Measurements from ENCODE around the gene USP28.

GRCh38 chr11:113895367-113896155 is 20.2 kb upstream of the USP28 start:
- TF ChIP-seq, protein P1, sequence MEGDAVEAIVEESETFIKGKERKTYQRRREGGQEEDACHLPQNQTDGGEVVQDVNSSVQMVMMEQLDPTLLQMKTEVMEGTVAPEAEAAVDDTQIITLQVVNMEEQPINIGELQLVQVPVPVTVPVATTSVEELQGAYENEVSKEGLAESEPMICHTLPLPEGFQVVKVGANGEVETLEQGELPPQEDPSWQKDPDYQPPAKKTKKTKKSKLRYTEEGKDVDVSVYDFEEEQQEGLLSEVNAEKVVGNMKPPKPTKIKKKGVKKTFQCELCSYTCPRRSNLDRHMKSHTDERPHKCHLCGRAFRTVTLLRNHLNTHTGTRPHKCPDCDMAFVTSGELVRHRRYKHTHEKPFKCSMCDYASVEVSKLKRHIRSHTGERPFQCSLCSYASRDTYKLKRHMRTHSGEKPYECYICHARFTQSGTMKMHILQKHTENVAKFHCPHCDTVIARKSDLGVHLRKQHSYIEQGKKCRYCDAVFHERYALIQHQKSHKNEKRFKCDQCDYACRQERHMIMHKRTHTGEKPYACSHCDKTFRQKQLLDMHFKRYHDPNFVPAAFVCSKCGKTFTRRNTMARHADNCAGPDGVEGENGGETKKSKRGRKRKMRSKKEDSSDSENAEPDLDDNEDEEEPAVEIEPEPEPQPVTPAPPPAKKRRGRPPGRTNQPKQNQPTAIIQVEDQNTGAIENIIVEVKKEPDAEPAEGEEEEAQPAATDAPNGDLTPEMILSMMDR (IDR thresholded peaks at IDR 0.05; ENCODE audit: insufficient read depth, low read depth, low read length) = no peak
- TF ChIP-seq EZH2 (IDR thresholded peaks at IDR 0.05; ENCODE audit: insufficient read depth, low read length) = no peak
